ENCODE measurements around the gene SLC44A4.

- TF ChIP-seq CTCF (IDR thresholded peaks at IDR 0.05 in 4 of 5, conservative IDR thresholded peaks at IDR 0.05 in 1 of 5) (no peak), POLR2A (IDR thresholded peaks at IDR 0.05) (no peak)
These were observed 22.2 kb upstream of the SLC44A4 start for GRCh38 chr6:31900917-31901414.
